GM23248 (cell line): ENCODE data around the gene POLG.

Experiments used
- EZH2 ChIP-seq: fragments of 200-600 bp; sonication (generic); IDR thresholded peaks from 2 replicates; pipeline ENCODE4 v1.6.1; 2018; ENCODE audit warnings: antibody characterized with exemption, mild to moderate bottlenecking; ENCODE audit not compliant: insufficient read depth, poor library complexity, severe bottlenecking
- EZH2phosphoT487 ChIP-seq: fragments of 200-600 bp; sonication (generic); IDR thresholded peaks from 2 replicates; pipeline ENCODE4 v1.6.1; 2018; ENCODE audit warnings: antibody characterized with exemption, moderate library complexity, mild to moderate bottlenecking, low read depth; ENCODE audit not compliant: insufficient read depth

GRCh38 chr15:89333011-89333860, 1.4 kb downstream of the POLG start:
- no peak for TF ChIP-seq EZH2
- no peak for TF ChIP-seq EZH2phosphoT487
